K562 (cell line): ENCODE data around the gene ZNF37A. TPM values are rescaled to one million over a fixed set of nuclear protein-coding genes. Genes with fewer than 3 reads are reported as not detected.

Experiments
- ATAC-seq: fragments of 200-7000 bp; cut with Tn5 transposase; 3 replicates; pipeline ENCODE4 v1.9.1; 2020; ENCODE audit warnings: moderate library complexity
- BruUV-seq: library from RNA; stranded (reverse); fragments of 400-500 nt; replicated peaks from 2 replicates; lab custom pipeline; 2021; lab: Mats Ljungman, UMichigan
- CTCF ChIA-PET: fragments of 300-600 bp; formaldehyde crosslinking; extraction: SDS; loops from one replicate; lab custom pipeline; 2021; ENCODE audit warnings: low intra/inter-chr PET ratio; lab: Yijun Ruan, JAX
- POLR2A ChIA-PET: fragments of 300-600, 350-650 bp; sonication (Branson Sonifier 250); formaldehyde crosslinking; extraction: SDS; loops from one replicate; lab custom pipeline; 2021; ENCODE audit warnings: antibody characterized with exemption, inconsistent platforms; lab: Yijun Ruan, JAX
- DNase-seq, 4 experiments: peaks; one replicate each; pipeline versions ENCODE4 v3.0.0 to v3.0.0-alpha.2; 2011 to 2018; ENCODE audit warnings: low spot score in 3 of 4, mixed read lengths in 3 of 4; ENCODE audit errors: extremely low read depth in 1 of 4
- FAIRE-seq: peaks from 2 replicates; lab custom pipeline; 2011; peaks lifted over from hg19 to GRCh38; lab: Jason Lieb, UNC
- H2AFZ ChIP-seq: 2 replicates; pipeline ENCODE4 v1.6.0; 2011; ENCODE audit warnings: low read depth, low read length, control low read depth, inconsistent platforms
- H3K27ac ChIP-seq: fragments of 200-600 bp; 3 replicates; pipeline ENCODE4 v1.8.0; 2011; ENCODE audit warnings: low read depth, mild to moderate bottlenecking, control low read depth, inconsistent platforms, low read length, moderate library complexity, mixed read lengths; ENCODE audit errors: extremely low read depth
- H3K27me3 ChIP-seq, 2 experiments: fragments of 300-600 bp in 1 of 2; 2 replicates in 1 of 2; 3 replicates in 1 of 2; pipeline versions ENCODE4 v1.6.0 to v1.8.0; 2011; ENCODE audit warnings: inconsistent platforms in 2 of 2, low read length in 2 of 2, mild to moderate bottlenecking in 1 of 2, mixed read lengths in 1 of 2, moderate library complexity in 1 of 2; ENCODE audit not compliant: control insufficient read depth in 2 of 2, insufficient read depth in 2 of 2
- H3K36me3 ChIP-seq: fragments of 300-600 bp; 3 replicates; pipeline ENCODE4 v1.8.0; 2011; ENCODE audit warnings: mild to moderate bottlenecking, low read length, inconsistent platforms; ENCODE audit not compliant: control insufficient read depth, insufficient read depth
- H3K4me1 ChIP-seq, 2 experiments: fragments of 200-600 bp in 1 of 2; replicated peaks in 1 of 2; 2 replicates in 1 of 2; 3 replicates in 1 of 2; pipeline versions ENCODE4 v1.5.1 to v1.8.0; 2011; ENCODE audit warnings: inconsistent platforms in 2 of 2, low read length in 2 of 2, mild to moderate bottlenecking in 1 of 2, mixed read lengths in 1 of 2, moderate library complexity in 1 of 2; ENCODE audit not compliant: control insufficient read depth in 2 of 2, insufficient read depth in 2 of 2
- H3K4me2 ChIP-seq: 2 replicates; pipeline ENCODE4 v1.6.1; 2011; ENCODE audit warnings: low read length, control low read depth, inconsistent platforms, mixed read lengths; ENCODE audit not compliant: insufficient read depth
- H3K4me3 ChIP-seq: fragments of 200-600 bp; sonication (generic), shearing (Covaris generic); 2 replicates; pipeline ENCODE4 v1.5.1; 2016; ENCODE audit warnings: control low read depth, inconsistent platforms
- H3K79me2 ChIP-seq: fragments of 200-600 bp; 3 replicates; pipeline ENCODE4 v1.8.0; 2011; ENCODE audit warnings: low read length, inconsistent platforms; ENCODE audit not compliant: control insufficient read depth, insufficient read depth
- H3K9ac ChIP-seq, 2 experiments: 2 replicates each; pipeline versions ENCODE4 v1.6.0 to v1.6.1; 2011; ENCODE audit warnings: low read depth in 2 of 2, low read length in 2 of 2, control low read depth in 1 of 2, inconsistent platforms in 1 of 2, mild to moderate bottlenecking in 1 of 2, mixed read lengths in 1 of 2; ENCODE audit not compliant: insufficient read depth in 1 of 2
- H3K9me1 ChIP-seq: one replicate; pipeline ENCODE4 v1.6.0; 2011; ENCODE audit warnings: inconsistent platforms, mild to moderate bottlenecking, low read length, moderate library complexity; ENCODE audit not compliant: control insufficient read depth, insufficient read depth
- H3K9me3 ChIP-seq: replicated peaks from 2 replicates; pipeline ENCODE4 v1.5.1; 2011; ENCODE audit warnings: low read depth, low read length, inconsistent platforms; ENCODE audit not compliant: control insufficient read depth, insufficient read depth
- H4K20me1 ChIP-seq: replicated peaks from 2 replicates; pipeline ENCODE4 v1.6.1; 2011; ENCODE audit warnings: low read length, inconsistent platforms, mixed read lengths; ENCODE audit not compliant: control insufficient read depth, insufficient read depth
- BCOR ChIP-seq: fragments of 450-650 bp; IDR thresholded peaks from 2 replicates; pipeline ENCODE4 v1.6.1; 2016
- ETS2 ChIP-seq: IDR thresholded peaks from 2 replicates; pipeline ENCODE4 v1.6.1; 2016; ENCODE audit warnings: borderline replicate concordance, missing genetic modification characterization, mild to moderate bottlenecking, moderate library complexity, missing compliant biosample characterization; ENCODE audit not compliant: poor library complexity, severe bottlenecking
- TFE3 ChIP-seq: fragments of 450-650 bp; formaldehyde crosslinking; IDR thresholded peaks from 2 replicates; pipeline ENCODE4 v1.4.0; 2020; ENCODE audit warnings: mild to moderate bottlenecking, mixed read lengths
- WGBS: fragments of 100-300 bp; shearing (Covaris generic); methylation state at CpG from one replicate; pipeline ENCODE4 v1.1.6; 2016; ENCODE audit warnings: low coverage, mixed read lengths; ENCODE audit not compliant: insufficient coverage; ENCODE audit errors: missing lambda C conversion rate; 5-methylcytosine and 5-hydroxymethylcytosine counted together
- in situ Hi-C: fragments of 300-500 bp; cut with MboI; formaldehyde crosslinking; loops from 4 replicates; pipeline ENCODE4 v1.15.0; 2018; ENCODE audit warnings: inconsistent platforms, mixed read lengths
- intact Hi-C: fragments of 100-400 bp; cut with micrococcal nuclease; formaldehyde crosslinking; loops from 2 replicates; pipeline ENCODE4 v1.14.2; 2022
- polyA plus RNA-seq, 8 experiments: library from polyadenylated mRNA; depleted of rRNA in 4 of 8; stranded (reverse) in 5 of 8; unstranded in 3 of 8; fragments of >200 nt; fragmentation: Nextera tagmentation in 2 of 8; fragmentation: Illumina TruSeq in 1 of 8; extraction: Ambion mirVana in 2 of 8; extraction: Trizol in 1 of 8; gene quantifications; 2 replicates each; pipeline versions ENCODE4 v1.2.1 to v1.2.3, GENCODE V29; 2011 to 2014; ENCODE audit warnings: inconsistent platforms in 1 of 8, missing spikeins in 1 of 8
- small RNA-seq: library from RNA; depleted of rRNA; stranded (forward); fragments of <200 nt; gene quantifications from one replicate; pipeline ENCODE3, GENCODE V24; 2014
- total RNA-seq, 7 experiments: library from RNA; depleted of rRNA in 6 of 7; stranded (reverse); fragments of >200 nt in 6 of 7; fragmentation: Illumina TruSeq in 2 of 7; extraction: Trizol in 2 of 7; gene quantifications; 2 replicates each; pipeline versions ENCODE4 v1.2.1 to v1.2.3, GENCODE V29; 2011 to 2021; ENCODE audit warnings: low replicate concordance in 1 of 7

The ZNF37A gene
- total and polyA plus RNA-seq, 9 of the 15 experiments (the other 6 are each of a cell fraction or from before 2014, with no cell fraction given) = 4.1 to 21.6 (median 16.4) TPM

GRCh38 chr10:38174336-38174735, 80.2 kb downstream of the ZNF37A start:
- no peaks in the 10 kb centered on the region for H4K20me1 ChIP-seq
- in situ Hi-C loops = no loop called here
- H3K4me2 ChIP-seq = no peak overlapping the region
- CTCF ChIA-PET = no interaction called here
- H3K79me2 ChIP-seq = no peaks in the 10 kb centered on the region
- WGBS = 0% methylated on average over 2 of the region's 2 CpGs
- H3K9me1 ChIP-seq = no peaks in the 10 kb centered on the region
- BruUV-seq = no TSS peak
- POLR2A ChIA-PET = no interaction called here
- FAIRE-seq = no peak
- H3K9ac ChIP-seq = no peak overlapping the region
- no peaks in the 10 kb centered on the region for H3K36me3 ChIP-seq
- no peak overlapping the region for H3K27ac ChIP-seq
- TF ChIP-seq ETS2 (tag) = no peak
- TF ChIP-seq, all 486 proteins: peak for 0
- H3K4me1 ChIP-seq = no peaks in the 10 kb centered on the region
- no peak overlapping the region for H3K4me3 ChIP-seq
- H2AFZ ChIP-seq = no peak overlapping the region
- DNase-seq = no peak
- no peaks in the 10 kb centered on the region for H3K27me3 ChIP-seq
- intact Hi-C loops = no loop called here
- ATAC-seq = no peak
- no peaks in the 10 kb centered on the region for H3K9me3 ChIP-seq

- H3K9me1 ChIP-seq = no peaks in the 10 kb centered on the region
- in situ Hi-C loops = no loop called here
- no peaks in the 10 kb centered on the region for H3K79me2 ChIP-seq
- H3K9ac ChIP-seq = no peak overlapping the region
- WGBS = 0% methylated on average over 1 of the region's 1 CpG
- H3K36me3 ChIP-seq = no peaks in the 10 kb centered on the region
- TF ChIP-seq BCOR (no peak), TFE3 (peak; percentile 78)
- TF ChIP-seq, all 486 proteins: peak for 1
- DNase-seq (no peak), ATAC-seq (no peak), FAIRE-seq (no peak)
- intact Hi-C loops = no loop called here
- Histone ChIP-seq H3K4me2 (no peak overlapping the region), H3K9me3 (no peaks in the 10 kb centered on the region), H3K27ac (no peak overlapping the region), H3K27me3 (no peaks in the 10 kb centered on the region), H3K4me1 (no peaks in the 10 kb centered on the region), H4K20me1 (no peaks in the 10 kb centered on the region), H2AFZ (no peak overlapping the region), H3K4me3 (no peak overlapping the region)
- POLR2A ChIA-PET = no interaction called here
- BruUV-seq = no TSS peak
- CTCF ChIA-PET = no interaction called here
Measured at GRCh38 chr10:38184477-38184876, 90.3 kb downstream of the ZNF37A start.

Small RNA genes lying within 50 kb of the gene (small RNA-seq; reads per million reads assigned to genes)
- not detected for gene AL117339.2
- not detected for gene AL161931.1
- gene FXYD6P2 = not detected

Other genes starting within 250 kb of the ZNF37A start
- gene ZNF248, start 236.7 kb upstream of the ZNF37A start, total RNA-seq (2014; rRNA removed) = 6.1 and 6.8 TPM in 2 replicates
- 9.4 and 10.5 TPM in 2 replicates for gene ZNF248, start 236.7 kb upstream of the ZNF37A start, total RNA-seq (2014; rRNA removed; fragmentation: Illumina TruSeq; extraction: Trizol)
- 10.4 and 10.9 TPM in 2 replicates for gene ZNF248, start 236.7 kb upstream of the ZNF37A start, total RNA-seq (2015; rRNA removed; fragmentation: Illumina TruSeq; extraction: Trizol)
- 5.6 and 7.0 TPM in 2 replicates for gene ZNF248, start 236.7 kb upstream of the ZNF37A start, total RNA-seq (2021)
- gene ZNF248, start 236.7 kb upstream of the ZNF37A start, polyA plus RNA-seq (2011; rRNA removed) = 12.7 and 16.7 TPM in 2 replicates
- gene ZNF248, start 236.7 kb upstream of the ZNF37A start, polyA plus RNA-seq (2014; fragmentation: Illumina TruSeq; extraction: Trizol) = 9.7 and 10.2 TPM in 2 replicates
- gene ZNF248, start 236.7 kb upstream of the ZNF37A start, polyA plus RNA-seq (2014; fragmentation: Nextera tagmentation; extraction: Ambion mirVana) = 1 to 10 TPM; 4.5 to 5.0 TPM
- 16.5 and 18.1 TPM in 2 replicates for gene ZNF248, start 236.7 kb upstream of the ZNF37A start, polyA plus RNA-seq (2014; rRNA removed)
- 0.68 and 0.98 TPM in 2 replicates for gene ZNF25, start 117.7 kb upstream of the ZNF37A start, total RNA-seq (2014; rRNA removed)
- gene ZNF25, start 117.7 kb upstream of the ZNF37A start, total RNA-seq (2014; rRNA removed; fragmentation: Illumina TruSeq; extraction: Trizol) = 2.3 and 3.0 TPM in 2 replicates
- 1.9 and 2.1 TPM in 2 replicates for gene ZNF25, start 117.7 kb upstream of the ZNF37A start, total RNA-seq (2015; rRNA removed; fragmentation: Illumina TruSeq; extraction: Trizol)
- gene ZNF25, start 117.7 kb upstream of the ZNF37A start, total RNA-seq (2021) = 1.2 and 1.6 TPM in 2 replicates
- gene ZNF25, start 117.7 kb upstream of the ZNF37A start, polyA plus RNA-seq (2011; rRNA removed) = 2.2 and 2.4 TPM in 2 replicates
- 1.5 and 1.9 TPM in 2 replicates for gene ZNF25, start 117.7 kb upstream of the ZNF37A start, polyA plus RNA-seq (2014; fragmentation: Illumina TruSeq; extraction: Trizol)
- 1 to 10 TPM in 1 of 2 experiments, under 1 TPM in 1; 0.62 to 1.1 TPM for gene ZNF25, start 117.7 kb upstream of the ZNF37A start, polyA plus RNA-seq (2014; fragmentation: Nextera tagmentation; extraction: Ambion mirVana)
- 1.00 and 1.3 TPM in 2 replicates for gene ZNF25, start 117.7 kb upstream of the ZNF37A start, polyA plus RNA-seq (2014; rRNA removed)
- 8.1 and 12.7 TPM in 2 replicates for gene ZNF33A, start 83.7 kb upstream of the ZNF37A start, total RNA-seq (2014; rRNA removed)
- 27.5 and 30.3 TPM in 2 replicates for gene ZNF33A, start 83.7 kb upstream of the ZNF37A start, total RNA-seq (2014; rRNA removed; fragmentation: Illumina TruSeq; extraction: Trizol)
- 20.1 and 23.2 TPM in 2 replicates for gene ZNF33A, start 83.7 kb upstream of the ZNF37A start, total RNA-seq (2015; rRNA removed; fragmentation: Illumina TruSeq; extraction: Trizol)
- gene ZNF33A, start 83.7 kb upstream of the ZNF37A start, total RNA-seq (2021) = 15.0 and 16.4 TPM in 2 replicates
- 16.4 and 19.0 TPM in 2 replicates for gene ZNF33A, start 83.7 kb upstream of the ZNF37A start, polyA plus RNA-seq (2011; rRNA removed)
- gene ZNF33A, start 83.7 kb upstream of the ZNF37A start, polyA plus RNA-seq (2014; fragmentation: Illumina TruSeq; extraction: Trizol) = 17.1 and 17.6 TPM in 2 replicates
- 10 to 100 TPM; 12.7 TPM for gene ZNF33A, start 83.7 kb upstream of the ZNF37A start, polyA plus RNA-seq (2014; fragmentation: Nextera tagmentation; extraction: Ambion mirVana)
- 11.7 and 12.6 TPM in 2 replicates for gene ZNF33A, start 83.7 kb upstream of the ZNF37A start, polyA plus RNA-seq (2014; rRNA removed)